HL-60/S4 (cell line): ENCODE results near the gene ZNF462.

Experiments
- in situ Hi-C: fragments of 300-500 bp; cut with MboI; formaldehyde crosslinking; loops from 2 replicates; pipeline ENCODE4 v1.14.3; 2022; ENCODE audit warnings: low sequenced_read_pairs

Gene ZNF462

DNA sequence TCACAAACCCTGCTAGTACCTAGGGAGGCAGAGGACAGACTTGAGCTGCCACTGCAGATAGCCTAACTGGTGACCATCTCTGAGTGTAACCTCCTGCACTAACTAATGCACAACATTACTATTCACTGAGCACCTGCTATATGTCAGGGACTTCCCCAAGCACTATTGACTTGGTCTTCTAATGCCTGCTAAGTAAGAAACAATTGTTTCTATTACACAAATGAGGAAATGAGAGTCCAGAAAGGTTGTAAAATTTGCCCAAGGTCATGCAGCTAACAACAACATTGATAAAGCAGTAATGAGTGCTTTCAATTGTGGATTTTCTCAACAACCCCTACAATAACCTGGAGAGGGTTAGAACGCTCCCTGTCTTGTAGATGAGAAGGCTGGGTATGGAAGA lies 183.7 kb downstream of the ZNF462 start:
- in situ Hi-C loops: no loop called here

DNA sequence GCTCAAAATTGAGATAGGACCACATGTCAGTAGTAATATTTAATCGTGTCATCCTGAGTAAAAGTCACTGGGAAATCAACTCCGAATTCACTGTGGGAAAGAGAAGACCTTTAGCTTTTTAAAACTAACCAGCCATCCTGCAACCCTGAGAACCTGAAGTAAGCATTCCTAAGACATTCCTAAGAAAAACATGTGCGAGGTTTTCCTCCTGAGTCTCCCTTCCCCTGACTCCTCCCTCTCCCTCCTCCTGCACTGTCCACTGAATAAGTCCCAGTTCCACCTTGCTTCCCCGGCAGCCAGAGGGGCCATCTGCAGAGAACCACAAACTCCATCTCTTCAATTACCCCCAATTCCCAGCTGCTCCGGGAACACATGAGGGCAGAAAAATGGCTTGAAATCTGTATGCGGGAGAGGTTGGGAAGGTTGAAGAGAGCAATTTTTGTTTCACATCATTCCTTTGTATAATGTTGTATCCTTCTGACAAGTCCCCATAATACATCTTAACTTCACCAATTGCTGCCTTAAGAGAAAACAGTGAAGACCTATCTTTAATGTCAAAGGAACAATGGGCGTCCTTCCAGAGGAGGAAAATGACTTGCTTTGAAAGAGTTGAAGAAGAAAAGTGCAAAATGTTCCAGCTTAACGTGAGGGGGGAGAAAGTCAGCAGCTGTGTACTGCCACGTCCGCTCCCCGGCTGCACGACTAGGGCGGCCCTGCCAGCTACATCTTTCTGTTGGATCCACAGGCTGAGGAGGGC lies 186.3 kb downstream of the ZNF462 start:
- in situ Hi-C loops: no loop called here

DNA sequence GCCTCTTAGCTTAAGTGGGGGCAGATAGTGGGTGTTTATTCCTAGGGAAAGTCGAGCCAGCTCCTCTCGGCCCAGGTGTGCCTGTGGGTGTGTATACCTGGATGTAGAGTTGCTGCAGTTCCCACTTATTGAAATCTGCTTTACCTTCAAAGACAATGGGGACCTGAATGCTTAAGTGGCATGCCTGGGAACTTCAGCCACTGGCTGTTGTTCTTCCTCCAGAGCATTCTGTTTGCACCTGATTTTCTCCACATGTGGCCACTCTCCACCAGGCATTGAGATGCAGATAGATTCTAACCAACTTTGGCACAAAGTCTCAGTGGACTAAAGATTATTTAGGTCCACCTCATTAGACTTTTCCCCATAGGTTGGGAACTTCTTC lies 186.8 kb downstream of the ZNF462 start:
- in situ Hi-C loops: no loop called here

- in situ Hi-C loops: no loop called here
Observed at GRCh38 chr9:107051392-107051791, 188.4 kb downstream of the ZNF462 start.

GRCh38 chr9:107054146-107054545 lies 191.2 kb downstream of the ZNF462 start:
- in situ Hi-C loops: no loop called here

DNA sequence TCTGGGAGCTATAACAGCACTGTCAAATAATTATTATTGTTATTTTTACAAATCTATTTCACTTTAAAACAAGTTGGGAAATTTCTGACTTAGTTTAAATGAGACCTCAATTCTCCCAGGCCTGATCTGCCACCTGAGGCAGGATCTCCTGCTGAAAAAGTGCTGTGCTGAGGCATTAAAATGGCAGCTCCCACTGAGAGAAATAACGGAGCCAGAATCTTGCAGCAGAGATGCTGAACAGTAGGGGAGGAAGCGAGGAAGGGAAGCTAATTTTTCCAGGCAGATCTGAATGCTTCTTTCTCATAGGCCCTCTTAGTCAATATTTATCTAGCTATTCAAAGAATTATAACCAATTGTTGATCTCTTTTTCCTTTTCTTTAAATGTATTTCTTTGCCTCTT lies 196.3 kb downstream of the ZNF462 start:
- in situ Hi-C loops: no loop called here

DNA sequence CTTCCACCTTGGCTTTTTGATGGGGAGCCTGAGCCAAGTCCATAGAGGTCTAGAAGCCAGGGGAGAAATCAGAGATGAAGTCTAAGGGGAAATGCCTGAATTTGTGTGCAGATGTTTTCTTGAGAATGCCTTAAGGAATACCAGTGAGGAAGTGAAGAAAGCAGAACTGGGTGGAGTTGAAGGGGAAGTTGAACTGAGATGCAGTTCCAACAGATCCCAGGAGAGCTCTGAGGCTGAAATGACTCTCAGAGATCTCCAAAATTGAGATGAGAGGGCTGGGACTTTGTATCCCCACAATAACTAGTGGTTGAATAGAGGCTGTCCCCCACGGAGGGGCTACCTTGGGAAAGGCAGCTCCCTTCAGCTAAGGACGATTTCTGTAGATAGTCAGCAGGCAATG lies 197.1 kb downstream of the ZNF462 start:
- in situ Hi-C loops: no loop called here
